Aorta (tissue), 5 donors: Measurements from ENCODE around the gene DIP2B. TPM values are rescaled to one million over a fixed set of nuclear protein-coding genes. Genes with fewer than 3 reads are reported as not detected.

Experiments used
- ATAC-seq: fragments of 200-7000 bp; cut with Tn5 transposase; one replicate; pipeline ENCODE4 v1.9.1; 2022; ENCODE audit warnings: moderate library complexity; ENCODE audit not compliant: low FRiP score
- DNase-seq, 2 donors: peaks; one replicate each; pipeline ENCODE4 v3.0.0-alpha.2; 2020
- H3K27ac ChIP-seq, 2 donors: one replicate each; pipeline ENCODE4 v1.5.1; 2013; ENCODE audit warnings: low read length in 2 of 2, mild to moderate bottlenecking in 2 of 2, moderate library complexity in 2 of 2, control low read depth in 1 of 2, inconsistent platforms in 1 of 2, low read depth in 1 of 2
- H3K27me3 ChIP-seq, 2 donors: one replicate each; pipeline ENCODE4 v1.6.1; 2013; ENCODE audit warnings: control low read depth in 1 of 2, low read length in 1 of 2, mild to moderate bottlenecking in 1 of 2, moderate library complexity in 1 of 2; ENCODE audit not compliant: insufficient read depth in 2 of 2, control insufficient read depth in 1 of 2
- H3K36me3 ChIP-seq, 2 donors: one replicate each; pipeline ENCODE4 v1.6.1; 2013; ENCODE audit warnings: control low read depth in 1 of 2, low read length in 1 of 2, mild to moderate bottlenecking in 1 of 2; ENCODE audit not compliant: insufficient read depth in 2 of 2, control insufficient read depth in 1 of 2
- H3K4me1 ChIP-seq, 2 donors: one replicate each; pipeline ENCODE4 v1.6.1; 2013; ENCODE audit warnings: low read length in 2 of 2, control low read depth in 1 of 2, mild to moderate bottlenecking in 1 of 2, moderate library complexity in 1 of 2; ENCODE audit not compliant: insufficient read depth in 2 of 2, control insufficient read depth in 1 of 2
- H3K4me3 ChIP-seq, 2 donors: one replicate each; pipeline ENCODE4 v1.5.1; 2013; ENCODE audit warnings: low read length in 2 of 2, control low read depth in 1 of 2, mild to moderate bottlenecking in 1 of 2
- H3K9me3 ChIP-seq: one replicate; pipeline ENCODE4 v1.6.1; 2013; ENCODE audit warnings: mild to moderate bottlenecking, low read length; ENCODE audit not compliant: control insufficient read depth
- WGBS, 2 donors: extraction: QIAGEN DNeasy Blood & Tissue Kit; methylation state at CpG; one replicate each; pipeline ENCODE4 v1.1.7; 2013; 5-methylcytosine and 5-hydroxymethylcytosine counted together
- intact Hi-C, 2 donors: fragments of 100-400 bp; cut with DNase I; formaldehyde crosslinking; loops; one replicate each; pipeline versions ENCODE4 v1.14.2 to v1.15.0; 2022
- polyA plus RNA-seq, 2 donors: library from polyadenylated mRNA; stranded (reverse); fragments of 200-250 nt; gene quantifications; one replicate each; pipeline ENCODE4 v1.2.3, GENCODE V29; 2013
- total RNA-seq, 2 donors: library from RNA; stranded (reverse); fragmentation: NEBNext Ultra II Directional; extraction: Animal tissue kit (Norgen Biotek cat#: 25700); gene quantifications; one replicate each; pipeline ENCODE4 v1.2.1, GENCODE V29; 2021
- donor health status: healthy with polysubstance abuse.
- donor health status: Bipolar disorder and iron deficiency.
- donor health status: DM: no; HTN: no; CAD: no.
- donor health status: DM: no; HTN: no; CAD: no.
- donor health status: DM: yes; HTN: yes; CAD: no.

DIP2B gene
- total and polyA plus RNA-seq, 4 donors = 2.9 to 25.0 (median 10.2) TPM

GRCh38 chr12:50564237-50564947, 59.6 kb downstream of the DIP2B start:
- Histone ChIP-seq H3K36me3 (no peaks in the 10 kb centered on the region), H3K27me3 (no peaks in the 10 kb centered on the region), H3K9me3 (no peaks in the 10 kb centered on the region), H3K4me1 (no peaks in the 10 kb centered on the region), H3K4me3 (no peak overlapping the region), H3K27ac (no peak overlapping the region)
- no peak for ATAC-seq
- 81 to 83% methylated on average over 4 of the region's 4 CpGs for WGBS, 2 donors
- no peak for DNase-seq
- intact Hi-C loops = no loop called here

GRCh38 chr12:50564948-50565297, 60.1 kb downstream of the DIP2B start:
- 92 to 93% methylated on average over 3 of the region's 3 CpGs for WGBS, 2 donors
- no peak overlapping the region for H3K27ac ChIP-seq
- DNase-seq (no peak), ATAC-seq (no peak)
- intact Hi-C loops = no loop called here
- no peaks in the 10 kb centered on the region for H3K36me3 ChIP-seq
- H3K4me3 ChIP-seq = no peak overlapping the region
- H3K4me1 ChIP-seq = no peaks in the 10 kb centered on the region
- H3K9me3 ChIP-seq = no peaks in the 10 kb centered on the region
- H3K27me3 ChIP-seq = no peaks in the 10 kb centered on the region

- DNase-seq = no peak
- Histone ChIP-seq H3K4me1 (no peaks in the 10 kb centered on the region), H3K27ac (no peak overlapping the region), H3K9me3 (no peaks in the 10 kb centered on the region), H3K27me3 (no peaks in the 10 kb centered on the region), H3K4me3 (no peak overlapping the region), H3K36me3 (no peaks in the 10 kb centered on the region)
- 21 to 36% methylated on average over 1 of the region's 1 CpG for WGBS, 2 donors
- ATAC-seq = no peak
- intact Hi-C loops = no loop called here
Observed at GRCh38 chr12:50566066-50566465, 61.3 kb downstream of the DIP2B start.

- DNase-seq = no peak
- WGBS, 2 donors = 9 to 14% methylated on average over 1 of the region's 1 CpG
- Histone ChIP-seq H3K9me3 (no peaks in the 10 kb centered on the region), H3K27me3 (no peaks in the 10 kb centered on the region), H3K4me3 (no peak overlapping the region), H3K36me3 (no peaks in the 10 kb centered on the region), H3K27ac (peak overlapping the region in 1 of 2 donors; percentile 0), H3K4me1 (peaks cover 0 to 3% of the 10 kb centered on the region in 2 donors)
- intact Hi-C loops = no loop called here
- no peak for ATAC-seq
Observed at GRCh38 chr12:50567926-50568325, 63.1 kb downstream of the DIP2B start.

DNA sequence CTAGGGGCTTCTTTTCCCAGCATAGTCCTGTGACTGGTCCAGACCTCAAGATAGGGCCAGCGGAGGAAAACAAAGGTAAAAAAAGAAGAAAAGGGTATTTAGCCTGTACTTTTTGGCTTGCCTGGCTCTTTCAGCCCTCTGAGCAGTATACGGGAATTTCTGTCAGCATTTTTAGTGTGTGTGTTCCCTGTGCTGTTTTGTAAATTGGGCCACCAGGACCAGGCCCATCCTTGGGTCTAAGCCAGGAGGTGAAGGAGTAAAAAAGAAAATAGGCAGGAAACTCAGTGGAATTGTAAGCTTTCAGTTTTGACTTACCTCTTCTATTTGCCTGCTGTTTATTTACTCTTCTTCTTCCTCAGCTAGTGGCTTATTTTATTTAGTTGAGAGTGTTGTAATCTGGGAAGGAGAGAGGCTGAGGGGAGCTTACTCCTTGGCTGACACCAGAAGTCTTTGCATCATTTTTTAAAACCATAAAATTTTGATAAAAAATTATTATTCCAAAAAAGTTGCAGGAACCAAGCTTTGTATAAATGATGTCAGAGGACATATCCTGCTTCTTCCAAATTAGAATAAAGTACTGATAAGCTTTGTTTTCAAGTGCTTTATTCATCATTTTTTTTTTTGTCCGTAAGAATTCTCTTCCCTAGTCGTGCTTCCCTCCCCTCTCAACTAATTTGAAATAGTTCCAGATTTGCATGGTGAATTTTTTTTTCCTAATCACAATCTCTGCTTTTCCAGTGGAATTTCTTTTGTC, 63.7 kb downstream of the DIP2B start:
- Histone ChIP-seq H3K27me3 (no peaks in the 10 kb centered on the region), H3K9me3 (no peaks in the 10 kb centered on the region), H3K4me1 (peaks cover 2 to 7% of the 10 kb centered on the region in 2 donors), H3K4me3 (no peak overlapping the region), H3K36me3 (no peaks in the 10 kb centered on the region), H3K27ac (peak overlapping the region in 1 of 2 donors; percentile 0)
- WGBS, 2 donors = 31 to 36% methylated on average over 4 of the region's 4 CpGs
- ATAC-seq = peak; percentile 52
- intact Hi-C loops = no loop called here
- DNase-seq = no peak

DNA sequence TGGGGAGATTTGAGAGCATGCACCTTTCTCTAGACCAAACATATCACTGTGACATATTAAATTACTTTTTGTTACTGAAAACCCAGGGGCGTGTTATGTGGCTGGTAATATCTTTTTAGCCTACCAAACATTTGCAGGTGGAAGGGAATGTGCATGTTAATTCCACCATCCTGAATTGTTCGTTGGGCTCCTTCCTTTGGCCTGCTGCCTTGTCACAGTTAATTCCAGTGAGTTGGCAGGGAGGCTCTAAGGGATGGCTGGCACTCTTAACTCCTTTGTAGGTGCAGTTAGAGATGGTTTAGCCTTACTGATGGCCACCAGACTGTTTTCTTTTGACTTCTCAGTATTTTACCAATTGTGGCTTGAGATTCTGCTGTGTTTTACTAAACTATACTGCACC, 64.5 kb downstream of the DIP2B start:
- peaks cover 2 to 7% of the 10 kb centered on the region in 2 donors for H3K4me1 ChIP-seq

GRCh38 chr12:50569876-50570275, 65.1 kb downstream of the DIP2B start:
- H3K9me3 ChIP-seq = no peaks in the 10 kb centered on the region
- no peak overlapping the region for H3K27ac ChIP-seq
- intact Hi-C loops = no loop called here
- DNase-seq (no peak), ATAC-seq (no peak)
- no peaks in the 10 kb centered on the region for H3K36me3 ChIP-seq
- 65 to 66% methylated on average over 3 of the region's 3 CpGs for WGBS, 2 donors
- no peaks in the 10 kb centered on the region for H3K27me3 ChIP-seq
- no peak overlapping the region for H3K4me3 ChIP-seq
- peaks cover 2 to 7% of the 10 kb centered on the region in 2 donors for H3K4me1 ChIP-seq

More for the DNA sequence above, 64.5 kb downstream of the DIP2B start:
- Histone ChIP-seq H3K36me3 (no peaks in the 10 kb centered on the region), H3K9me3 (no peaks in the 10 kb centered on the region), H3K27me3 (no peaks in the 10 kb centered on the region), H3K4me3 (no peak overlapping the region), H3K27ac (no peak overlapping the region)
- intact Hi-C loops = no loop called here
- DNase-seq (no peak), ATAC-seq (no peak)
- 40 to 44% methylated on average over 2 of the region's 2 CpGs for WGBS, 2 donors

DNA sequence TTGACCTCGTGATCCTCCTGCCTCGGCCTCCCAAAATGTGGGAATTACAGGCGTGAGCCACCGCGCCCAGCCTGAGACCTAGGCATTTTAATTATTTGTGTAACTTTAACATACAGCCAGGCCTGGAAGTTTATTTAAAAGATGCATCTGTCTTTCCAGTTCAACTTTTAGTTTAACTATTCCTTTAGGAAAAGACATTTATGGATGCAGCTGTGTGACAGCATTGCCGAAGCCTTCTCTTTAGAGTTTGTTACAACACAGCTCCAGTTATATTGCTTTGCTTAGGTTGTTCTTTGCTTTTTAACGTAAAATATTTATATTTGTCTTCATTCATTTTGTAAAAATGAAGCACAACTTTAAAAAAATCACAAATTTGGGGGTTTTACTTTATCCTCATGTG, 67.0 kb downstream of the DIP2B start:
- no peaks in the 10 kb centered on the region for H3K27me3 ChIP-seq
- DNase-seq = no peak
- H3K36me3 ChIP-seq = no peaks in the 10 kb centered on the region
- no peak overlapping the region for H3K27ac ChIP-seq
- no peak overlapping the region for H3K4me3 ChIP-seq
- H3K4me1 ChIP-seq = peaks cover 2 to 7% of the 10 kb centered on the region in 2 donors
- intact Hi-C loops = no loop called here
- 88 to 89% methylated on average over 7 of the region's 7 CpGs for WGBS, 2 donors
- no peak for ATAC-seq
- H3K9me3 ChIP-seq = no peaks in the 10 kb centered on the region

GRCh38 chr12:50572287-50572686, 67.5 kb downstream of the DIP2B start:
- H3K36me3 ChIP-seq = no peaks in the 10 kb centered on the region
- WGBS, 2 donors = 20 to 30% methylated on average over 1 of the region's 1 CpG

More at GRCh38 chr12:50572287-50572686, 67.5 kb downstream of the DIP2B start:
- intact Hi-C loops = no loop called here
- no peaks in the 10 kb centered on the region for H3K27me3 ChIP-seq
- no peaks in the 10 kb centered on the region for H3K9me3 ChIP-seq
- no peak overlapping the region for H3K4me3 ChIP-seq
- H3K27ac ChIP-seq = no peak overlapping the region
- ATAC-seq = peak; percentile 64
- H3K4me1 ChIP-seq = peaks cover 2 to 7% of the 10 kb centered on the region in 2 donors
- no peak for DNase-seq
